ENCODE measurements around the gene CEP170B. TPM values are rescaled to one million over a fixed set of nuclear protein-coding genes. Genes with fewer than 3 reads are reported as not detected.

The CEP170B gene
- total and polyA plus RNA-seq, 2 of the 8 experiments (the other 6 are each of a cell fraction or from before 2014, with no cell fraction given), result 9.1 to 33.8 TPM

- no peak for TF ChIP-seq CHD7 (IDR thresholded peaks at IDR 0.05; ENCODE audit: insufficient replicate concordance, low read length)
These were observed 76.7 kb downstream of the CEP170B start (continued) for GRCh38 chr14:104941508-104942365.

Data from H1 (cell line).